Nephron (organoid): ENCODE results near the gene SUPT3H.

Experiments used
- H3K27ac Mint-ChIP-seq, 3 experiments: 2 replicates each; pipeline ENCODE4 v1.8.0; 2020; ENCODE audit warnings: mixed read lengths in 3 of 3, mild to moderate bottlenecking in 2 of 3, moderate library complexity in 1 of 3
- H3K27me3 Mint-ChIP-seq: 2 replicates; pipeline ENCODE4 v1.8.0; 2021; ENCODE audit warnings: low read depth, mild to moderate bottlenecking, moderate library complexity, mixed read lengths
- H3K36me3 Mint-ChIP-seq: 2 replicates; pipeline ENCODE4 v1.8.0; 2020; ENCODE audit warnings: low read depth, mixed read lengths
- H3K4me1 Mint-ChIP-seq: 2 replicates; pipeline ENCODE4 v1.8.0; 2020; ENCODE audit warnings: mixed read lengths
- H3K4me3 Mint-ChIP-seq, 3 experiments: 2 replicates each; pipeline ENCODE4 v1.8.0; 2020; ENCODE audit warnings: mild to moderate bottlenecking in 3 of 3, mixed read lengths in 3 of 3, moderate library complexity in 2 of 3
- H3K9me3 Mint-ChIP-seq: 2 replicates; pipeline ENCODE4 v1.8.0; 2020; ENCODE audit warnings: mixed read lengths
- CTCF ChIP-seq, 3 experiments: fragments of 200-600 bp; sonication (generic); IDR thresholded peaks; one replicate each; pipeline ENCODE4 v1.5.0; 2021; ENCODE audit warnings: antibody characterized with exemption in 3 of 3; ENCODE audit not compliant: unreplicated experiment in 3 of 3

SUPT3H gene

GRCh38 chr6:45369870-45370269 lies 7.9 kb downstream of the SUPT3H start:
- H3K27me3 Mint-ChIP-seq: no peaks in the 10 kb centered on the region
- no peak overlapping the region for H3K4me3 Mint-ChIP-seq
- no peaks in the 10 kb centered on the region for H3K9me3 Mint-ChIP-seq

DNA sequence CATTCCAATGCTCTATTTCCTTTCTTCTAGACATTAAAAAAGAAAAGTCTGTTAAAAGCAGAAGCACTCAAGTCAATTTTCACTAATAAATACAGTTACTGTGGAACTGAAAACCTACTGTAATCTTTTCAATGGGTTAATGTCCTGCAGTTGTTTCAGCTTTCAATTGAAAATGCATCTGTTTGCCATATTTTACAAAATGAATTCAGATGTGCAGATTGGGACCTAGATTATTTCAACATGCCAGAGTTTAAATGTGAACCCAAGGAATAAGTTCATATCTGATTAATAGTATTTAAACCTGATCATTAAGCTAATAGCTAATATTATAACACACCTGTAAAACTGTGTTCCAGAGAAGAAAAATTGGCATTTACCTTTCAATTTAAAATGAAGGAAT lies 9.7 kb downstream of the SUPT3H start:
- Mint-ChIP-seq H3K36me3 (no peaks in the 10 kb centered on the region), H3K9me3 (no peaks in the 10 kb centered on the region), H3K27ac (no peak overlapping the region), H3K4me3 (no peak overlapping the region), H3K27me3 (no peaks in the 10 kb centered on the region), H3K4me1 (no peaks in the 10 kb centered on the region)
- no peak for TF ChIP-seq CTCF (IDR thresholded peaks at IDR 0.05; ENCODE audit: unreplicated experiment in 3 of 3)

More at GRCh38 chr6:45369870-45370269, 7.9 kb downstream of the SUPT3H start:
- H3K36me3 Mint-ChIP-seq: no peaks in the 10 kb centered on the region
- H3K27ac Mint-ChIP-seq: no peak overlapping the region
- no peaks in the 10 kb centered on the region for H3K4me1 Mint-ChIP-seq
- TF ChIP-seq CTCF (IDR thresholded peaks at IDR 0.05; ENCODE audit: unreplicated experiment in 3 of 3): no peak

GRCh38 chr6:45366534-45366933 lies 11.2 kb downstream of the SUPT3H start:
- no peaks in the 10 kb centered on the region for H3K36me3 Mint-ChIP-seq
- H3K4me1 Mint-ChIP-seq: no peaks in the 10 kb centered on the region
- no peak for TF ChIP-seq CTCF (IDR thresholded peaks at IDR 0.05; ENCODE audit: unreplicated experiment in 3 of 3)
- no peak overlapping the region for H3K27ac Mint-ChIP-seq
- no peak overlapping the region for H3K4me3 Mint-ChIP-seq
- no peaks in the 10 kb centered on the region for H3K27me3 Mint-ChIP-seq
- no peaks in the 10 kb centered on the region for H3K9me3 Mint-ChIP-seq

GRCh38 chr6:45365036-45365435 lies 12.7 kb downstream of the SUPT3H start:
- no peaks in the 10 kb centered on the region for H3K9me3 Mint-ChIP-seq
- no peak overlapping the region for H3K4me3 Mint-ChIP-seq
- H3K4me1 Mint-ChIP-seq: no peaks in the 10 kb centered on the region
- no peak overlapping the region for H3K27ac Mint-ChIP-seq
- H3K27me3 Mint-ChIP-seq: no peaks in the 10 kb centered on the region
- TF ChIP-seq CTCF (IDR thresholded peaks at IDR 0.05; ENCODE audit: unreplicated experiment in 3 of 3): no peak
- no peaks in the 10 kb centered on the region for H3K36me3 Mint-ChIP-seq

DNA sequence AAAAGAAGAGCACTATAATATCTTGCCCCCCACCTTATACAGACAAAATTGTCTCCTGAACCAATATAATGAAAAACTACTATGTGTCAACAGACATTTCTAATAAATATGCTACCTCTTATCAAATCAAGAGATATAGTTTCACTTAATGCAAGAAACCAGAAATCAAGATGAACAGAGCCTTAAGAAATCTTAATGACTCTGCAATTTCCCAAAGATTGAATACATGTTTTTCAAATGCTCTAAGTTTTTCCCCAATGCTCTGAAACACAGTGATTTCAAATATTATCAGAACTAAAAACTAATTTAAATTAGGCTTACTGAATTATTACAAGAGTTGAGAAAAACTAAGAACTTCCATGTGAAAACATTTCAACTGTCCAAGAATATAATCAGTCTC lies 13.3 kb downstream of the SUPT3H start:
- Mint-ChIP-seq H3K27me3 (no peaks in the 10 kb centered on the region), H3K4me1 (no peaks in the 10 kb centered on the region), H3K27ac (no peak overlapping the region)

More for the DNA sequence above, 13.3 kb downstream of the SUPT3H start:
- Mint-ChIP-seq H3K9me3 (no peaks in the 10 kb centered on the region), H3K36me3 (no peaks in the 10 kb centered on the region), H3K4me3 (no peak overlapping the region)
- TF ChIP-seq CTCF (IDR thresholded peaks at IDR 0.05; ENCODE audit: unreplicated experiment in 3 of 3): no peak
